Coronary artery (tissue), 2 donors: ENCODE measurements around the gene TNFRSF9.

Experiments used
- DNase-seq: peaks from one replicate; pipeline ENCODE4 v3.0.0-alpha.2; 2017; ENCODE audit warnings: low spot score
- H3K27ac ChIP-seq, 2 donors: fragments of 200-600 bp; sonication (generic); one replicate each; pipeline ENCODE4 v1.5.1; 2016 to 2019
- H3K4me3 ChIP-seq: fragments of 200-600 bp; sonication (generic); 2 replicates; pipeline ENCODE4 v1.5.1; 2016; ENCODE audit warnings: mild to moderate bottlenecking, moderate library complexity
- TF ChIP-seq, protein P1 (sequence below): fragments of 200-600 bp; sonication (generic); IDR thresholded peaks from one replicate; pipeline ENCODE4 v1.5.1; 2019; ENCODE audit warnings: antibody characterized with exemption

Gene TNFRSF9

DNA sequence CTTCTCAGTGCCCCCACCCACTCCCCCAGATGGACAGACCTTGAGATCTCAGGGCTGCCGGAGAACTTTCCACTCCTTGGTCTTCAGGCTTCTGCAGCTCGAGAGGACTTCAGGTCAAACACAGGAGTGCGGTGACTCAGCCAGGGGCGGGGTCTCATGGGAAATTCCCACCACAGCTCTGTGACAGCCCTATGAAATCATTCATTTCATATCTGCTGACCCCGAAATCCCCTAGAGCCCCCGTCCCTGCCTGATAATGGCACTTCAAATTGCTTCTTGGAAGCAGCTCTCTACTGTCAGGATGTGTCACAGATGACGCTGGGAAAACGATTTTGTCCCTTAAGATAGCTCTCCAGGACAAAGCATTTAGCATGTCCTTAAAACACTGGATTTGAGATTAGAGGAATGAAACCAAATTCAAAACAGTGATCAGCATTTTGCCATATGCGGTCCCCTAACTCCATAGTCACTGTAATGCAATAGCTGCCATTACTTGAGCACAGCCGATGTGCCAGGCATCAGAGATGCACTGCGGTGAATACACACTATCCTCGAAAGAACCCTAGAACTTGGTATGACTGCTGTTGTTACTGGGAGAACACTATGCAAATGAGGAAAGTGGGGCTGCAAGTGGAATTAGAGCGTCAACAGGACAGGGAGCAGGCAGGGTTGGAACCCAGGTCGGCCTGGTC, at the start of gene TNFRSF9:
Gene TNFRSF9 (minus strand): TSS at position 95 of the 692 bp plus-strand sequence. CDS start 845 bp downstream, outside the sequence.
- no peak for DNase-seq

DNA sequence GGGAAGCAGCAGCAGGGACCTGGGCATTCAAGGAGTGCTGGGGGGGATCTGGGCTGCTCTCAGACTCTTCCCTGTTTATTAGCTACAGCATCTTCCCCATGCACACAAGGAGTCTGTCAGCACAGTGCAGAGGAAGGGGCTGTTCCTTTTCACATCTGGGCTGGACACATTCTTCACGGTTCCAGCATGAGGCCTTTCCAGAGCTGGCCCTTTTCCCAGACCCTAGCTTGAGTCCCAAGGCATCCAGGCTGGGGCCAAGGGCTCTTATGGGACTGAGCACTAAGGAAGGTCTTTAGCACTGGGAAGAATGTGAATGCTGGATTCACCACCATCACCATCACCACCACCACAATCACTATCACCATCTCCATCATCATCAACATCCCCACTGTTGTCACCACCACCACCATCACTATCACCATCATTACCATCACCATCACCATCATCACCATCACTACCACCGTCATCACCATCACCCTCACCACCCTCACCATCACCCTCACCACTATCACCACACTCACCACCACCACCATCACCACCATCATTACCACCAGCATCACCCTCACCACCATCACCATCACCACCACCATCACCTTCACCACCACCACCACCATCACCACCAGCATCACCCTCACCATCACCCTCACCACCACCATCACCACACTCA, 49.3 kb upstream of the TNFRSF9 start:
- H3K27ac ChIP-seq, result peak overlapping the region in 1 of 2 donors; percentile 26
- TF ChIP-seq, protein P1, sequence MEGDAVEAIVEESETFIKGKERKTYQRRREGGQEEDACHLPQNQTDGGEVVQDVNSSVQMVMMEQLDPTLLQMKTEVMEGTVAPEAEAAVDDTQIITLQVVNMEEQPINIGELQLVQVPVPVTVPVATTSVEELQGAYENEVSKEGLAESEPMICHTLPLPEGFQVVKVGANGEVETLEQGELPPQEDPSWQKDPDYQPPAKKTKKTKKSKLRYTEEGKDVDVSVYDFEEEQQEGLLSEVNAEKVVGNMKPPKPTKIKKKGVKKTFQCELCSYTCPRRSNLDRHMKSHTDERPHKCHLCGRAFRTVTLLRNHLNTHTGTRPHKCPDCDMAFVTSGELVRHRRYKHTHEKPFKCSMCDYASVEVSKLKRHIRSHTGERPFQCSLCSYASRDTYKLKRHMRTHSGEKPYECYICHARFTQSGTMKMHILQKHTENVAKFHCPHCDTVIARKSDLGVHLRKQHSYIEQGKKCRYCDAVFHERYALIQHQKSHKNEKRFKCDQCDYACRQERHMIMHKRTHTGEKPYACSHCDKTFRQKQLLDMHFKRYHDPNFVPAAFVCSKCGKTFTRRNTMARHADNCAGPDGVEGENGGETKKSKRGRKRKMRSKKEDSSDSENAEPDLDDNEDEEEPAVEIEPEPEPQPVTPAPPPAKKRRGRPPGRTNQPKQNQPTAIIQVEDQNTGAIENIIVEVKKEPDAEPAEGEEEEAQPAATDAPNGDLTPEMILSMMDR, result no peak
- DNase-seq, result no peak
- no peak overlapping the region for H3K4me3 ChIP-seq

More for the DNA sequence above, at the start of gene TNFRSF9:
- Histone ChIP-seq H3K27ac (no peak within 1 kb of the TSS), H3K4me3 (no peak within 1 kb of the TSS)
- TF ChIP-seq, protein P1, result no peak

DNA sequence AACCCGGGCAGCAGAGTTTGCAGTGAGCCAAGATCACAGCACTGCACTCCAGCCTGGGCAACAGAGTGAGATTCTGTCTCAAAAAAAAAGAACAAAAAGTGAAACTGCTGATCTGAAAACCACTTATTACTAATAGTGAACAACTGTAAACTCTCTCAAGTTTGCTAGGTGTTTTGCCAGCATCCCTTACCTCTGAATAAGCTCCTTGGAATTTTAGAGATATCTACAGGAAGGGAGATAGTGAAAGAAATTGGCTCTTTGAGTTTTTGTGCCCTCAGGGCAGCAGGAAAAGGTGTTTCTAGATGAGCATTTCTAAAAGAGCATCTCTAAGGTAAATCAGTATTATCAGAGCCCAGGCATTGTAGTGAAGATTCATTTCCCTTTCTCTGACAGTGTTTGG, 47.9 kb upstream of the TNFRSF9 start:
- TF ChIP-seq, protein P1, result no peak
- H3K27ac ChIP-seq, result no peak overlapping the region
- DNase-seq, result no peak
- H3K4me3 ChIP-seq, result no peak overlapping the region

DNA sequence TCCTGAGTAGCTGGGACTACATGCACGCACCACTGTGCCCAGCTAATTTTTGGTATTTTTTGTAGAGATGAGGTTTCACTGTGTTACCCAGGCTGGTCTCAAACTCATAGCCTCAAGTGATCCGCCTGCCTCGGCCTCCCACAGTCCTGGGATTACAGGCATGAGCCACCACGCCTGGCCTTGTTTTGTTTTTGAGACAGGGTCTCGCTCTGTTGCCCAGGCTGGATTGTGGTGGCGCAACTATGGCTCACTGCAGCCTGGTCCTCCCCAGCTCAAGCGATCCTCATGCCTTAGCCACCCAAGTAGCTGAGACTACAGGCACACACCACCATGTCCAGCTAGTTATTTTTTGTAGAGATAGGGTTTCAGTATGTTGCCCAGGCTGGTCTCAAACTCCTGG, 46.9 kb upstream of the TNFRSF9 start:
- no peak overlapping the region for H3K4me3 ChIP-seq
- TF ChIP-seq, protein P1, result no peak
- no peak overlapping the region for H3K27ac ChIP-seq
- DNase-seq, result no peak

DNA sequence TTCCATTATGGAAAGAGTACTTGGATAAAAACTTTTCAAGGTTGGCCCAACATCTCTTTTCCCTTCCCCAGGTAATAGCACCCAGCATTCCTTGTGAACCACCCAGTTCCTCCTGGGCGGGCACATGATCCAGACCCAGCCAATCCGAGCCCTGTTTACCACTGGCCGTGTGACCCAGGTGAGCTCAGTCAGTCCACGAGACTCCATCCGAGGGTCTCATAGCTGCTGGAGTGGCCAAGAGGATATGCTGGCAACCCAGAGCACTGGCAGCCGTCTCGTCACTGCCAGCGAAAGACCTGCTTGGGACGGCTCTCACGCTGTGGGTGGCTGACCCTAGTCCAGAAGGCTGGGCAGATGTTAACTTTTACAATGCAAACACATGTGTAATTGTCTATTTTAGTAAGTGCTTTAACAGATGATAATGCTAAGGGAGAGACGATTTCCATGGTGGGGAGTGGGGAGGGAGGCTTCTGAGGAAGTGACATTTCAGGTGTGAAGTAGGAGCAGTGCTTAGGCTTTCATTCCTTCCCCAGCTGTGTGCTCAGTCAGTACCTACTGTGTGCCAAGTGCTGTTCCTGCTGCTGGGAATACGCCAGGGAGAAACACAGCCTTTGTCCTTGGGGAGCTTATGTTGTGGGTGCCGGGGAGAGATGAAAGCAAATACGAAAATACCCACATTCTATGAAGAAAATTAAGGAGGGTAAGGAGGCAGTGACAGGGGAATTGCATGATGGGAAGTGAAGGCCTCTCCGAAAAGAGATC, 45.4 kb upstream of the TNFRSF9 start:
- TF ChIP-seq, protein P1, result no peak
- Histone ChIP-seq H3K4me3 (no peak overlapping the region), H3K27ac (no peak overlapping the region)
- no peak for DNase-seq

DNA sequence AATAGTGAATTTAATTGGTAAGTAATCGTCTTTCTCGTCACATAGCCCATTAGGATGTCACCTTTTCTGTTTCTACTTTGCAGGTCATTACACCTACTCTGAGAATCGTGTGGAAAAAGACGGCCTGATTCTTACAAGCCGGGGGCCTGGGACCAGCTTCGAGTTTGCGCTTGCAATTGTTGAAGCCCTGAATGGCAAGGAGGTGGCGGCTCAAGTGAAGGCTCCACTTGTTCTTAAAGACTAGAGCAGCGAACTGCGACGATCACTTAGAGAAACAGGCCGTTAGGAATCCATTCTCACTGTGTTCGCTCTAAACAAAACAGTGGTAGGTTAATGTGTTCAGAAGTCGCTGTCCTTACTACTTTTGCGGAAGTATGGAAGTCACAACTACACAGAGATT, 44.2 kb upstream of the TNFRSF9 start:
- TF ChIP-seq, protein P1, result no peak
- Histone ChIP-seq H3K4me3 (no peak overlapping the region), H3K27ac (no peak overlapping the region)
- DNase-seq, result no peak
